Choroid plexus epithelial cell (primary cell): Measurements from ENCODE around the gene MAB21L4.
A peak's percentile ranks its signal among the peaks of the same experiment; 100 is the strongest.

Experiments
- DNase-seq: peaks from one replicate; pipeline ENCODE4 v3.0.0-alpha.2; 2010; ENCODE audit warnings: low read depth
- H3K4me3 ChIP-seq: 2 replicates; pipeline ENCODE4 v1.5.1; 2011; ENCODE audit warnings: low read depth, mild to moderate bottlenecking, control low read depth, low read length, moderate library complexity
- TF ChIP-seq, protein P1 (sequence below): conservative IDR thresholded peaks from 2 replicates; pipeline ENCODE4 v1.5.1; 2011; ENCODE audit warnings: low read depth, mild to moderate bottlenecking, control low read depth, inconsistent platforms, low read length, moderate library complexity

MAB21L4 gene

DNA sequence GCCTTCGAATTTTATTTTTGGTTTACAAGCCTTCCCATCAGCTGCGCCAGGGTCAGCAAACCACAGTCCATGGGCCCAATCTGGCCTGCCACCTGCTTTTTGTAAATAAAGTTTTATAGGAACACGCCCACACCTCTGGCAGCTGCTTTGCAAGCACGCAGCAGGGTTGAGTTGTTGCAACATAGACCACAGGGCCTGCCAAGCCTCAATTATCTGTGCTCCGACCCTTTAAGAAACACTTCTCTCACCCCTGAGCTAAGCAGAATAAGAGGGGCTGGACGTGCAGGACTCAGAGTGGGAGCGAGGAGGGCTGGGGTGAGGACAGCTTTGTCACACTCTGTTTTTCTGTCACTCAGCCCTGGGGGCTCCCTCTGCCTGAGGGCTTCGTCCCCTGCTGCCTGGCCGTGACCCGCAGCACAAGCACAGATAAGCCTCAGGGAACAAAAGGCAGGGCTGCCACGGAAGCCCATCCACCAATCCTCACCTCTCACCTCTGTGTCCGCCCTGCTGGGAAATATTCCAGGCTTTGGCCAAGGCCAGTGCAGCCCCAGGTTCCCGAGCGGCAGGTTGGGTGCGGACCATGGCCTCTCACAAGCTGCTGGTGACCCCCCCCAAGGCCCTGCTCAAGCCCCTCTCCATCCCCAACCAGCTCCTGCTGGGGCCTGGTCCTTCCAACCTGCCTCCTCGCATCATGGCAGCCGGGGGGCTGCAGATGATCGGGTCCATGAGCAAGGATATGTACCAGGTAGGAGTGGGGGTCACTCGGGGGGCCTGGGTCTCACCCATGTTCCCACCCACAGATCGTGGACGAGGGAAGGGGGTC, 27.5 kb downstream of the MAB21L4 start, which contains the start of gene AGXT:
TSS of gene AGXT (plus strand) at position 539 of the 823 bp plus-strand sequence. CDS start at position 581, 42 bp downstream.
- peak; percentile 71 for DNase-seq
- TF ChIP-seq, protein P1, sequence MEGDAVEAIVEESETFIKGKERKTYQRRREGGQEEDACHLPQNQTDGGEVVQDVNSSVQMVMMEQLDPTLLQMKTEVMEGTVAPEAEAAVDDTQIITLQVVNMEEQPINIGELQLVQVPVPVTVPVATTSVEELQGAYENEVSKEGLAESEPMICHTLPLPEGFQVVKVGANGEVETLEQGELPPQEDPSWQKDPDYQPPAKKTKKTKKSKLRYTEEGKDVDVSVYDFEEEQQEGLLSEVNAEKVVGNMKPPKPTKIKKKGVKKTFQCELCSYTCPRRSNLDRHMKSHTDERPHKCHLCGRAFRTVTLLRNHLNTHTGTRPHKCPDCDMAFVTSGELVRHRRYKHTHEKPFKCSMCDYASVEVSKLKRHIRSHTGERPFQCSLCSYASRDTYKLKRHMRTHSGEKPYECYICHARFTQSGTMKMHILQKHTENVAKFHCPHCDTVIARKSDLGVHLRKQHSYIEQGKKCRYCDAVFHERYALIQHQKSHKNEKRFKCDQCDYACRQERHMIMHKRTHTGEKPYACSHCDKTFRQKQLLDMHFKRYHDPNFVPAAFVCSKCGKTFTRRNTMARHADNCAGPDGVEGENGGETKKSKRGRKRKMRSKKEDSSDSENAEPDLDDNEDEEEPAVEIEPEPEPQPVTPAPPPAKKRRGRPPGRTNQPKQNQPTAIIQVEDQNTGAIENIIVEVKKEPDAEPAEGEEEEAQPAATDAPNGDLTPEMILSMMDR: no peak
- no peak within 1 kb of the TSS for H3K4me3 ChIP-seq

DNA sequence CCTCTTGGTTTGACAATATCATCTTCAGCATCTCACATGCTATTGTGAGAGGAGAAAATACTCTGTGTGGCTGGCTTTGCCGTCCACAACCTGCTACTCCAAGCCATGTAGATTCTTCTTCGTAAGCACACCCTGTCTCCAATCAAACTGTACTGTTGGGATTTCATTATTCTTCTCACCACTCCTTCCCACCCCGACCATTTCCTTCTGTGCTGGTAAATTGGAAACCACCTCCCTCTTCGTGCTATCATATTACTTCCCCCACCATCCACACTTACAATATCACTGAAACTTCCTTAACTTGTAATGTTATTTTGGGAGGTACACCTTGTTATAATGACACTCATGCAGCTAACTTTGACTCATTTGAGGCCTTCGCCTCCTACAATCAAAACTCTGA, 30.6 kb downstream of the MAB21L4 start:
- no peak overlapping the region for H3K4me3 ChIP-seq
- no peak for DNase-seq
- TF ChIP-seq, protein P1: no peak

DNA sequence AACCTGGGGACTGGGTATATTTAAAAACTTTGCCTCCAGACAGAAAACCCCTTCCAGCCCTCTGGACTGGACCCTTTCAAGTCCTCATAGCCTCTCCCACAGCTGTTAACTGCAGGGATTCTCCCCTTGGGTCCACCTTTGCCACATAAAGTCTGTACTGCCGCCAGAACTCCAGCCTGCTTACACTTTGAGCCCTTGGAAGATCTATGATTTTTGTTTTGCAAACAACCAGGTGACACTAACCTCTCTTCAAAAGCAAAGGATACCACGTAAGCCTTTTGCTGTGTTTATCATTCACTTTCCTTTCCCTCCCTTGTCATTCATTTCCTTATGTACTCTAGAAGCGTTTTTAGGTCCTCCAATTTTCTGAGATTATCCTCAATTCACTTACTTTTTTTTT, 31.5 kb downstream of the MAB21L4 start:
- DNase-seq: no peak
- TF ChIP-seq, protein P1: no peak
- H3K4me3 ChIP-seq: no peak overlapping the region

DNA sequence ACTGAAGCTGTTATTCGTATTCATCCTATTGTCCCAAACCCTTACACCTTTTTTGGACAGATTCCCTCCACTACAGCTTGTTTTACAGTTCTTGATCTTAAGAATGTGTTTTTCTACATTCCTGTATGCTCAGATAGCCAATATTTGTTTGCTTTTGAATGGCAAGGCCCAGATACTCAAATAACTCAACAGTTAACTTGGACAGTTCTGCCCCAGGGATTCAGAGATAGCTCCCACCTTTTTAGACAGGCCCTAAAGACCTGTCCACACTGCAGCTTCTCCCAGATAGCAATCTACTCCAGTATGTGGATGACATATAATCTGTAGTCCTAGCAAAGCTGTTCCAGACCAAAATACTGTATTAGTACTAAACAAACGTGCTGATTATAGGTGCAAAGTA, 34.4 kb downstream of the MAB21L4 start:
- no peak for DNase-seq
- no peak overlapping the region for H3K4me3 ChIP-seq
- TF ChIP-seq, protein P1: no peak

DNA sequence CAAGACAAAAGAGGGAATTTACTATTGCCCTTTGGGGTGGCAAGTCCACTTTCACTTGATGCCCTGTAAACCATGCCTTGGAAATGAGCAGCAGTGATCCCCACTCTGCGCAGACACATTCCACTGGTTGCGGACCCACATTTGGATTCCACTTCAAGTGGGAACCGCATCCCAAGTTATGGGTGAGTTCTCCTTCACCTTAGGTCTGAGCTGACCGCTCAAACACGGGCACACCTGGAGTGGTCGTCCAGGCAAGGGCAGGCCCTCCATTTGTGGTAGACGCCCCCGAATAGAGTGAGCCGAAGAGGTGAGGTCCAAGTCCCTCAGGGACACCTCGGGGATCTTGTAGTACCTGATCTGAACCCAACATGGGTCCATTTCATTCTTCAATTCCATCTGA, 37.1 kb downstream of the MAB21L4 start:
- H3K4me3 ChIP-seq: no peak overlapping the region
- no peak for DNase-seq
- TF ChIP-seq, protein P1: no peak

DNA sequence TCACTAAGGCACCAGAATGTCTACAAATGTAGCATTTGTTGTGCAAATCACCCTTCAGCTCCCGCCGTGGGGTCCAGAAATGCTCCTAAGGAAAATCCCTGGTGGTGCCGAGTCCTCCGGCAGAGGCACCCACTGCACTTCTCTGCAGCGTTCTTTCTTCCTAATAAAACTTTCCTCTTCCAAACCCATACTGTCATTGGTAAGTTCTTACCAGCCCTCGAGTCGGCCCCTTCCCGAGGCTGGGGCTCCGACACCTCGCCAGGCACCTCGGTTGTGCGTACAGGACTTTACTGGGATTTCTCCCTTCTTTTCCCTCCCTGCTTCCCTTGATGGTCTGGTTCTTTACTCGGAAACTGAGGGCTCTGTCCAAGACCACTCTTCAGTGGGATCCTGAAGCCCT, 37.6 kb downstream of the MAB21L4 start:
- no peak for DNase-seq
- TF ChIP-seq, protein P1: no peak
- no peak overlapping the region for H3K4me3 ChIP-seq
